Ureter (tissue), 1 donor: ENCODE data around the gene EGFLAM. TPM values are rescaled to one million over a fixed set of nuclear protein-coding genes. Genes with fewer than 3 reads are reported as not detected.

Experiments
- DNase-seq: peaks from one replicate; pipeline ENCODE4 v3.0.0-alpha.2; 2020; ENCODE audit warnings: low spot score
- total RNA-seq: library from RNA; stranded (reverse); gene quantifications from one replicate; pipeline ENCODE4 v1.2.4, GENCODE V29; 2023
- donor health status: DM: yes; HTN: yes; CAD: no.

EGFLAM gene
- total RNA-seq, 1 donor from 2014 or later: 3.7 TPM

- no peak for DNase-seq
Measured at GRCh38 chr5:38447786-38448185, 189.4 kb downstream of the EGFLAM start.

- DNase-seq: no peak
Measured at GRCh38 chr5:38448568-38449350, 190.4 kb downstream of the EGFLAM start.

GRCh38 chr5:38450627-38451026, 192.3 kb downstream of the EGFLAM start:
- no peak for DNase-seq

- no peak for DNase-seq
Measured at GRCh38 chr5:38451074-38451725, 192.8 kb downstream of the EGFLAM start.

- DNase-seq: no peak
Measured at GRCh38 chr5:38452201-38452600, 193.8 kb downstream of the EGFLAM start.

- DNase-seq: no peak
Measured at GRCh38 chr5:38453506-38453905, 195.1 kb downstream of the EGFLAM start.

GRCh38 chr5:38453921-38454320, 195.6 kb downstream of the EGFLAM start:
- no peak for DNase-seq

- no peak for DNase-seq
Measured at GRCh38 chr5:38455796-38456330, 197.5 kb downstream of the EGFLAM start.

- no peak for DNase-seq
Measured at GRCh38 chr5:38456657-38457399, 198.5 kb downstream of the EGFLAM start.

GRCh38 chr5:38458174-38458573, 199.8 kb downstream of the EGFLAM start:
- no peak for DNase-seq

- no peak for DNase-seq
Measured at GRCh38 chr5:38462976-38463633, 204.7 kb downstream of the EGFLAM start.

- DNase-seq: no peak
Measured at GRCh38 chr5:38463634-38464521, 205.5 kb downstream of the EGFLAM start.

- DNase-seq: no peak
Measured at GRCh38 chr5:38465061-38465460, 206.7 kb downstream of the EGFLAM start.

GRCh38 chr5:38465702-38466423, 207.5 kb downstream of the EGFLAM start:
- no peak for DNase-seq

- DNase-seq: peak; percentile 83
Measured at GRCh38 chr5:38466424-38467189, 208.2 kb downstream of the EGFLAM start.

- DNase-seq: peak; percentile 64
Measured at GRCh38 chr5:38467353-38468040, 209.1 kb downstream of the EGFLAM start.

- no peak for DNase-seq
Measured at GRCh38 chr5:38468202-38468673, 209.9 kb downstream of the EGFLAM start.

- no peak for DNase-seq
Measured at GRCh38 chr5:38468978-38469706, 210.8 kb downstream of the EGFLAM start.
